Keratinocyte (primary cell): ENCODE results near the gene GRIK2.

ENCODE experiments used
- EZH2 ChIP-seq: IDR thresholded peaks from one replicate; pipeline ENCODE4 v1.6.1; 2012; ENCODE audit warnings: inconsistent platforms, mild to moderate bottlenecking, low read length, moderate library complexity
- TF ChIP-seq, protein P1 (sequence below), 3 experiments: IDR thresholded peaks in 1 of 3; conservative IDR thresholded peaks in 1 of 3; optimal IDR thresholded peaks in 1 of 3; 2 replicates in 2 of 3; 3 replicates in 1 of 3; pipeline versions ENCODE3 to v1.5.1; 2011; ENCODE audit warnings: low read length in 3 of 3, mild to moderate bottlenecking in 3 of 3, moderate library complexity in 2 of 3, control low read depth in 1 of 3, inconsistent platforms in 1 of 3; ENCODE audit not compliant: insufficient read depth in 2 of 3; ENCODE audit errors: extremely low read depth in 1 of 3

DNA sequence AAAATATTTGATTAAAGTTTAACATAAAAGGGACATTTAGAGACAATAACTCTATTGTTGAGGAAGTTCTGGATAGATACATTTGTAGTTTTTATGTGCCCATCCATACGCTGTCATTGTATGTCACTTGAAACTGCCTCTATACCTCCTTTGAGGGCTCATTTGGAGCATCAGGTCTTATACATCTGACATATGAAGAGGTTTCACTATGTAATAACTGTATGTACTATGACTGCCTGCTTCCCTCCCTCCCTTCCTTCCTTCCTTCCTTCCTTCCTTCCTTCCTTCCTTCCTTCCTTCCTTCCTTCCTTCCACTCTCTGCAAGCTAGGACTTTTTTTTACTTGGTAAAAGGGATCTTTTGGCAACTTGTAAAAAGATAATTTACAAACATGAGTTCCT, 657.5 kb downstream of the GRIK2 start:
- TF ChIP-seq, protein P1, sequence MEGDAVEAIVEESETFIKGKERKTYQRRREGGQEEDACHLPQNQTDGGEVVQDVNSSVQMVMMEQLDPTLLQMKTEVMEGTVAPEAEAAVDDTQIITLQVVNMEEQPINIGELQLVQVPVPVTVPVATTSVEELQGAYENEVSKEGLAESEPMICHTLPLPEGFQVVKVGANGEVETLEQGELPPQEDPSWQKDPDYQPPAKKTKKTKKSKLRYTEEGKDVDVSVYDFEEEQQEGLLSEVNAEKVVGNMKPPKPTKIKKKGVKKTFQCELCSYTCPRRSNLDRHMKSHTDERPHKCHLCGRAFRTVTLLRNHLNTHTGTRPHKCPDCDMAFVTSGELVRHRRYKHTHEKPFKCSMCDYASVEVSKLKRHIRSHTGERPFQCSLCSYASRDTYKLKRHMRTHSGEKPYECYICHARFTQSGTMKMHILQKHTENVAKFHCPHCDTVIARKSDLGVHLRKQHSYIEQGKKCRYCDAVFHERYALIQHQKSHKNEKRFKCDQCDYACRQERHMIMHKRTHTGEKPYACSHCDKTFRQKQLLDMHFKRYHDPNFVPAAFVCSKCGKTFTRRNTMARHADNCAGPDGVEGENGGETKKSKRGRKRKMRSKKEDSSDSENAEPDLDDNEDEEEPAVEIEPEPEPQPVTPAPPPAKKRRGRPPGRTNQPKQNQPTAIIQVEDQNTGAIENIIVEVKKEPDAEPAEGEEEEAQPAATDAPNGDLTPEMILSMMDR (optimal IDR thresholded peaks at IDR 0.05 in 1 of 3, IDR thresholded peaks at IDR 0.05 in 1 of 3, conservative IDR thresholded peaks at IDR 0.05 in 1 of 3; ENCODE audit: extremely low read depth in 1 of 3, insufficient read depth in 2 of 3, low read length in 3 of 3) = no peak
- no peak for TF ChIP-seq EZH2
